SK-N-SH treated with all-trans-retinoic acid at 6 μM for 48 hours (cell line): ENCODE results near the gene ZNF680.

Experiments
- ARNTL ChIP-seq: fragments of 450-650 bp; formaldehyde crosslinking; IDR thresholded peaks from 2 replicates; pipeline ENCODE4 v1.5.0; 2020; ENCODE audit warnings: low read depth, mild to moderate bottlenecking, moderate library complexity, borderline replicate concordance
- SNAI2 ChIP-seq: fragments of 250-450 bp; sonication (Bioruptor Pico); IDR thresholded peaks from 2 replicates; pipeline ENCODE4 v1.5.0; 2020; ENCODE audit warnings: mild to moderate bottlenecking, moderate library complexity

- TF ChIP-seq ARNTL (CRISPR knock-in tag) (no peak), SNAI2 (no peak)
Measured at GRCh38 chr7:64574540-64575099, 11.7 kb upstream of the ZNF680 start.
